CD4-positive, alpha-beta T cell (primary cell): ENCODE data around the gene GDPD4. TPM values are rescaled to one million over a fixed set of nuclear protein-coding genes. Genes with fewer than 3 reads are reported as not detected.

Experiments used
- ATAC-seq: fragments of 200-7000 bp; cut with Tn5 transposase; one replicate; pipeline ENCODE4 v1.10.0; 2022; ENCODE audit warnings: mild to moderate bottlenecking; ENCODE audit not compliant: poor library complexity
- CTCF ChIA-PET: fragments of 350-600 bp; sonication (Branson Sonifier 250); formaldehyde crosslinking; loops from one replicate; lab custom pipeline; 2021; ENCODE audit warnings: antibody characterized with exemption, inconsistent platforms; lab: Charles Lee
- POLR2A ChIA-PET: fragments of 350-600 bp; sonication (Branson Sonifier 250); formaldehyde crosslinking; loops from one replicate; lab custom pipeline; 2021; ENCODE audit warnings: antibody characterized with exemption, inconsistent platforms; lab: Charles Lee
- DNase-seq, 14 experiments: peaks; one replicate each; pipeline ENCODE4 v3.0.0-alpha.2; 2013 to 2020; ENCODE audit warnings: mixed read lengths in 2 of 14
- H3K27ac ChIP-seq, 2 donors: one replicate each; pipeline versions ENCODE4 v1.5.1 to v1.7.0; 2013; ENCODE audit warnings: low read length in 2 of 2, low read depth in 1 of 2, mild to moderate bottlenecking in 1 of 2
- H3K27me3 ChIP-seq, 2 experiments: 1 replicate in 1 of 2; 2 replicates in 1 of 2; pipeline versions ENCODE4 v1.6.1 to v1.7.0; 2013; ENCODE audit warnings: low read length in 2 of 2, control low read depth in 1 of 2, mild to moderate bottlenecking in 1 of 2, moderate library complexity in 1 of 2; ENCODE audit not compliant: insufficient read depth in 2 of 2, control insufficient read depth in 1 of 2
- H3K36me3 ChIP-seq: one replicate; pipeline ENCODE4 v1.6.1; 2013; ENCODE audit warnings: low read length, control low read depth; ENCODE audit not compliant: insufficient read depth
- H3K4me1 ChIP-seq: one replicate; pipeline ENCODE4 v1.6.1; 2013; ENCODE audit warnings: low read length, control low read depth; ENCODE audit not compliant: insufficient read depth
- H3K4me3 ChIP-seq: one replicate; pipeline ENCODE4 v1.5.1; 2013; ENCODE audit warnings: mild to moderate bottlenecking, low read length, moderate library complexity
- H3K9me3 ChIP-seq, 2 experiments: 1 replicate in 1 of 2; 2 replicates in 1 of 2; pipeline versions ENCODE4 v1.6.1 to v1.7.0; 2013; ENCODE audit warnings: low read length in 2 of 2, mild to moderate bottlenecking in 2 of 2, control low read depth in 1 of 2, moderate library complexity in 1 of 2; ENCODE audit not compliant: control insufficient read depth in 1 of 2, insufficient read depth in 1 of 2
- H3K27ac Mint-ChIP-seq: one replicate; pipeline ENCODE4 v1.8.0; 2020; ENCODE audit warnings: mixed read lengths
- H3K27me3 Mint-ChIP-seq: one replicate; pipeline ENCODE4 v1.8.0; 2021; ENCODE audit warnings: mixed read lengths
- H3K36me3 Mint-ChIP-seq: one replicate; pipeline ENCODE4 v1.8.0; 2021; ENCODE audit warnings: low read depth, mixed read lengths
- H3K4me1 Mint-ChIP-seq: one replicate; pipeline ENCODE4 v1.8.0; 2021; ENCODE audit warnings: low read depth, mixed read lengths
- H3K4me3 Mint-ChIP-seq: one replicate; pipeline ENCODE4 v1.8.0; 2020; ENCODE audit warnings: mild to moderate bottlenecking, mixed read lengths
- H3K9me3 Mint-ChIP-seq: one replicate; pipeline ENCODE4 v1.8.0; 2020; ENCODE audit warnings: mixed read lengths
- CTCF ChIP-seq: fragments of 200-600 bp; IDR thresholded peaks from one replicate; pipeline ENCODE4 v1.8.0; 2022; ENCODE audit warnings: antibody characterized with exemption, mild to moderate bottlenecking
- intact Hi-C, 2 experiments: fragments of 100-400 bp; cut with DNase I in 1 of 2; cut with micrococcal nuclease in 1 of 2; formaldehyde crosslinking; loops; one replicate each; pipeline versions ENCODE4 v1.15.1 to v1.9.0; 2023 to 2025; cut with DNase I, micrococcal nuclease
- total RNA-seq, 174 experiments: library from RNA in 2 of 174; stranded (reverse) in 2 of 174; gene quantifications; one replicate each; pipeline ENCODE4 v1.2.3 and lab custom pipeline; 2021 to 2026

The GDPD4 gene
- total RNA-seq, 2 experiments from 2014 or later: not detected

DNA sequence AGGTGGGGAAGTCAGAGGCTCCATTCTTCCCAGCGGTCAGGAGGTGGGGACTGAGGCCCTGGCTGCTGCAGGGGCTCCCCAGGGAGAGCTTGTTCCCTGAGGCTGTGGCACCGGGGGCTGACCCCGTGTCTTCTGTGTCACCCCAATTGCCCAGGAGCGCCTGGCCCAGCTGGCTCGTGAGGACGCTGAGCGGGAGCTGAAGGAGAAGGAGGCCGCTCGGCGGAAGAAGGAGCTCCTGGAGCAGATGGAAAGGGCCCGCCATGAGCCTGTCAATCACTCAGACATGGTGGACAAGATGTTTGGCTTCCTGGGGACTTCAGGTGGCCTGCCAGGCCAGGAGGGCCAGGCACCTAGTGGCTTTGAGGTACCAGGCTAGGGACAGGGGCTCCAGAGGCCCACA, 120.3 kb downstream of the GDPD4 start:
- CTCF ChIA-PET: no interaction called here
- ATAC-seq (no peak), DNase-seq (no peak)
- H3K4me3 Mint-ChIP-seq: no peak overlapping the region
- H3K36me3 Mint-ChIP-seq: no peaks in the 10 kb centered on the region
- TF ChIP-seq CTCF: no peak
- H3K9me3 Mint-ChIP-seq: peaks cover 2% of the 10 kb centered on the region
- no peaks in the 10 kb centered on the region for H3K4me1 ChIP-seq
- no peaks in the 10 kb centered on the region for H3K4me1 Mint-ChIP-seq
- no peak overlapping the region for H3K4me3 ChIP-seq
- intact Hi-C loops: no loop called here
- H3K27me3 Mint-ChIP-seq: no peaks in the 10 kb centered on the region
- H3K36me3 ChIP-seq: no peaks in the 10 kb centered on the region
- no peaks in the 10 kb centered on the region for H3K9me3 ChIP-seq
- no peaks in the 10 kb centered on the region for H3K27me3 ChIP-seq
- no peak overlapping the region for H3K27ac Mint-ChIP-seq
- no peak overlapping the region for H3K27ac ChIP-seq
- POLR2A ChIA-PET: no interaction called here

GRCh38 chr11:77180346-77180745, 121.1 kb downstream of the GDPD4 start:
- POLR2A ChIA-PET: no interaction called here
- H3K36me3 ChIP-seq: no peaks in the 10 kb centered on the region
- intact Hi-C loops: no loop called here
- TF ChIP-seq CTCF: no peak
- H3K9me3 ChIP-seq: no peaks in the 10 kb centered on the region
- Mint-ChIP-seq H3K4me1 (no peaks in the 10 kb centered on the region), H3K27me3 (no peaks in the 10 kb centered on the region), H3K27ac (no peak overlapping the region), H3K36me3 (no peaks in the 10 kb centered on the region), H3K9me3 (peaks cover 2% of the 10 kb centered on the region), H3K4me3 (no peak overlapping the region)
- H3K4me3 ChIP-seq: no peak overlapping the region
- H3K27ac ChIP-seq: no peak overlapping the region
- DNase-seq: no peak
- CTCF ChIA-PET: no interaction called here
- no peaks in the 10 kb centered on the region for H3K27me3 ChIP-seq
- peaks cover 6% of the 10 kb centered on the region for H3K4me1 ChIP-seq
- ATAC-seq: no peak

DNA sequence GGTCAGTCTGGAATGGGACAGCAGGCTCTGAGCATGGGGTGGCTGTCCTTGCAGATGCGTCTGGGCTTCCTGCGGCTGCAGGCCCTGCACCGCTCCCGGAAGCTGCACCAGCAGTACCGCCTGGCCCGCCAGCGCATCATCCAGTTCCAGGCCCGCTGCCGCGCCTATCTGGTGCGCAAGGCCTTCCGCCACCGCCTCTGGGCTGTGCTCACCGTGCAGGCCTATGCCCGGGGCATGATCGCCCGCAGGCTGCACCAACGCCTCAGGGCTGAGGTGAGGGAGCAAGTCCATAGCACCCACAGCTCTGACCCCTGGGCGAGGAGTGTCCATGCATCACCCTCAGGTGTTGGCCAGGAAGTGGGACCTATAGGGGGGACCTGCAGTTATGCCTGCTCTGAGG, 121.8 kb downstream of the GDPD4 start:
- Histone ChIP-seq H3K4me1 (peaks cover 6% of the 10 kb centered on the region), H3K27ac (no peak overlapping the region), H3K27me3 (no peaks in the 10 kb centered on the region), H3K36me3 (no peaks in the 10 kb centered on the region), H3K9me3 (no peaks in the 10 kb centered on the region), H3K4me3 (no peak overlapping the region)
- DNase-seq (no peak), ATAC-seq (no peak)
- Mint-ChIP-seq H3K9me3 (peaks cover 2% of the 10 kb centered on the region), H3K4me1 (no peaks in the 10 kb centered on the region), H3K27me3 (no peaks in the 10 kb centered on the region), H3K36me3 (no peaks in the 10 kb centered on the region), H3K4me3 (no peak overlapping the region), H3K27ac (no peak overlapping the region)
- CTCF ChIA-PET: no interaction called here
- no peak for TF ChIP-seq CTCF
- POLR2A ChIA-PET: no interaction called here
- intact Hi-C loops: no loop called here
